PFSK-1 (cell line): Measurements from ENCODE around the gene ACTRT2.

Experiments used
- FOXP2 ChIP-seq: optimal IDR thresholded peaks from 2 replicates; pipeline ENCODE3; 2011; ENCODE audit warnings: borderline replicate concordance, control low read depth, inconsistent platforms; ENCODE audit not compliant: insufficient read depth; ENCODE audit errors: extremely low read length, extremely low read depth
- POLR2AphosphoS5 ChIP-seq: IDR thresholded peaks from 2 replicates; pipeline ENCODE4 v1.6.1; 2012; ENCODE audit warnings: low read depth, mild to moderate bottlenecking, control low read depth, low read length, moderate library complexity
- SIN3A ChIP-seq: IDR thresholded peaks from 2 replicates; pipeline ENCODE4 v1.6.1; 2012; ENCODE audit warnings: mild to moderate bottlenecking, low read length, moderate library complexity, borderline replicate concordance; ENCODE audit not compliant: insufficient read depth
- TAF1 ChIP-seq: IDR thresholded peaks from 2 replicates; pipeline ENCODE4 v1.6.1; 2012; ENCODE audit warnings: low read length, control low read depth, borderline replicate concordance; ENCODE audit not compliant: insufficient read depth
- TF ChIP-seq, protein P1 (sequence below), 2 experiments: IDR thresholded peaks; 2 replicates each; pipeline versions ENCODE4 v1.6.1 to v1.8.0; 2011 to 2012; ENCODE audit warnings: low read depth in 2 of 2, low read length in 2 of 2, control low read depth in 1 of 2, inconsistent platforms in 1 of 2, mild to moderate bottlenecking in 1 of 2, moderate library complexity in 1 of 2; ENCODE audit not compliant: insufficient read depth in 1 of 2

ACTRT2 gene

GRCh38 chr1:2999571-2999970 lies 21.7 kb upstream of the ACTRT2 start:
- TF ChIP-seq, protein P1, sequence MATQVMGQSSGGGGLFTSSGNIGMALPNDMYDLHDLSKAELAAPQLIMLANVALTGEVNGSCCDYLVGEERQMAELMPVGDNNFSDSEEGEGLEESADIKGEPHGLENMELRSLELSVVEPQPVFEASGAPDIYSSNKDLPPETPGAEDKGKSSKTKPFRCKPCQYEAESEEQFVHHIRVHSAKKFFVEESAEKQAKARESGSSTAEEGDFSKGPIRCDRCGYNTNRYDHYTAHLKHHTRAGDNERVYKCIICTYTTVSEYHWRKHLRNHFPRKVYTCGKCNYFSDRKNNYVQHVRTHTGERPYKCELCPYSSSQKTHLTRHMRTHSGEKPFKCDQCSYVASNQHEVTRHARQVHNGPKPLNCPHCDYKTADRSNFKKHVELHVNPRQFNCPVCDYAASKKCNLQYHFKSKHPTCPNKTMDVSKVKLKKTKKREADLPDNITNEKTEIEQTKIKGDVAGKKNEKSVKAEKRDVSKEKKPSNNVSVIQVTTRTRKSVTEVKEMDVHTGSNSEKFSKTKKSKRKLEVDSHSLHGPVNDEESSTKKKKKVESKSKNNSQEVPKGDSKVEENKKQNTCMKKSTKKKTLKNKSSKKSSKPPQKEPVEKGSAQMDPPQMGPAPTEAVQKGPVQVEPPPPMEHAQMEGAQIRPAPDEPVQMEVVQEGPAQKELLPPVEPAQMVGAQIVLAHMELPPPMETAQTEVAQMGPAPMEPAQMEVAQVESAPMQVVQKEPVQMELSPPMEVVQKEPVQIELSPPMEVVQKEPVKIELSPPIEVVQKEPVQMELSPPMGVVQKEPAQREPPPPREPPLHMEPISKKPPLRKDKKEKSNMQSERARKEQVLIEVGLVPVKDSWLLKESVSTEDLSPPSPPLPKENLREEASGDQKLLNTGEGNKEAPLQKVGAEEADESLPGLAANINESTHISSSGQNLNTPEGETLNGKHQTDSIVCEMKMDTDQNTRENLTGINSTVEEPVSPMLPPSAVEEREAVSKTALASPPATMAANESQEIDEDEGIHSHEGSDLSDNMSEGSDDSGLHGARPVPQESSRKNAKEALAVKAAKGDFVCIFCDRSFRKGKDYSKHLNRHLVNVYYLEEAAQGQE (IDR thresholded peaks at IDR 0.05; ENCODE audit: insufficient read depth in 1 of 2, low read depth in 2 of 2, low read length in 2 of 2): no peak
- TF ChIP-seq FOXP2: no peak
- TF ChIP-seq TAF1: no peak
- no peak for TF ChIP-seq SIN3A
- no peak for TF ChIP-seq POLR2AphosphoS5

- no peak for TF ChIP-seq TAF1
- TF ChIP-seq, protein P1 (IDR thresholded peaks at IDR 0.05; ENCODE audit: insufficient read depth in 1 of 2, low read depth in 2 of 2, low read length in 2 of 2): no peak
- TF ChIP-seq POLR2AphosphoS5: no peak
- no peak for TF ChIP-seq FOXP2
- TF ChIP-seq SIN3A: no peak
Measured at GRCh38 chr1:3000214-3000613, 21.1 kb upstream of the ACTRT2 start.

DNA sequence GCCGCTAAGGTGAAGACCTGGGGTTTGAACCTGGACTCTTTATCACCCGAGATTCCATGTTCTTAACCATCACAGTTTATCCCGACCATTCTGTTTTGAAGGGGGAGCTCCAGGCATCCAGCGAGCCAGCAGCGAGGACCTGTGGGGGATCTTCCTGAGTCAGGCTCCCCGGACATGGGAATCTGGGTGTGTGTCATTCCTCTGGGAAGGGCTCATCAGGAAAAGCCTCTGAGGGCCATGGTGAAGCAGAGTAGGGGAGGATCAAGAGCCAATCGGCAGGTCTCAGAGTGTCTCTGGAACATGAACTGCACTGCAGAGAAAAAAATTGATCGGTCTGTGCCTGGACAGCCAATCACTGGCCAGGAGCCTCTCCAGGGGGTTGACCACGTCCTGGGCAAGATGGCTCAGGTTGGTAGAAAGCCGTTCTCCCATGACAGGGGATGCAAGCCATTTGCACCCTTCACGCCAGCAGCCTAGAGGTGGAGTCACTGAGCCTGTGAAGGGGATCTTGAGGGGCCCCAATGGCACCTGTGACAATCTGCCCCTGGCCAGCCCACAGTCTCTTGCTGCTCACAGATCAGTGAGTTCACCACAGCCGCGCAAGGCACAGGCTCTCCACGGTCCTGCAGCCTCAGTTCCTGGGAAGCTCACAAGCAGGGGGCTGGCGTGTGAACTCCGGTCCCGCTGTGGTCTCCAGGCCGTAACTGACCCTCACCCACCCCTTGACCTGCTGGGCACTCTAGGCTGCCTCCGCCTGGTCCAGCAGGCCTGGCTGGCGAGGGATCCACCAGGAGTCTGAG lies 20.4 kb upstream of the ACTRT2 start:
- TF ChIP-seq POLR2AphosphoS5 (no peak), SIN3A (no peak), TAF1 (no peak), FOXP2 (no peak)
- TF ChIP-seq, protein P1 (IDR thresholded peaks at IDR 0.05; ENCODE audit: insufficient read depth in 1 of 2, low read depth in 2 of 2, low read length in 2 of 2): no peak

- TF ChIP-seq, protein P1 (IDR thresholded peaks at IDR 0.05; ENCODE audit: insufficient read depth in 1 of 2, low read depth in 2 of 2, low read length in 2 of 2): no peak
Measured at GRCh38 chr1:3001471-3002348, 19.6 kb upstream of the ACTRT2 start.
